ENCODE measurements around the gene DLGAP4. TPM values are rescaled to one million over a fixed set of nuclear protein-coding genes. Genes with fewer than 3 reads are reported as not detected.

DLGAP4 gene
- total RNA-seq, 3 donors from 2014 or later: 22.0 to 26.9 (median 24.0) TPM

DNA sequence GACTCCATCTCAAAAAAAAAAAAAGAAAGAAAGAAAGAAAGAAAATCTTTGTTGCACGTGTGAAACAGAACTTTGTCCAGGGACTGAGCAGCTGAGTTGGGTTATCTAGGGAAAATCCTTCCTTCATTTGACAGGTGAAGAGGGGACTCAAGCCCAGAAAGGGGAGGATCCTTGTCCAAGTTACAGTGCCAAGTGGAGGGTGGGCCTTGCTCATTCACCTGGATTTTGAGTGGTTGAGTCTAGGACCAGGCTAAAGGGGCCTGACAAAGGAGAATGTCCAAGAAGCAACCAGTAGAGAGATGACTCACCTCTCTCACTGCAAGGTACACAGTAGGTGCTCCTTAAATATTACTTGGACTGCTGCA is 269.9 kb downstream of the DLGAP4 start:
- H3K4me1 ChIP-seq: peaks cover 0 to 10% of the 10 kb centered on the region in 2 donors
- H3K36me3 ChIP-seq: no peaks in the 10 kb centered on the region
- intact Hi-C loops (cut with DNase I; ENCODE audit: low total_unique reads): no loop called here
- no peak for DNase-seq (ENCODE audit: low spot score in 2 of 2)
- H3K4me3 ChIP-seq: no peak overlapping the region
- TF ChIP-seq POLR2AphosphoS5 (IDR thresholded peaks at IDR 0.05): no peak
- no peak for TF ChIP-seq POLR2A (IDR thresholded peaks at IDR 0.05)
- TF ChIP-seq, protein P1, sequence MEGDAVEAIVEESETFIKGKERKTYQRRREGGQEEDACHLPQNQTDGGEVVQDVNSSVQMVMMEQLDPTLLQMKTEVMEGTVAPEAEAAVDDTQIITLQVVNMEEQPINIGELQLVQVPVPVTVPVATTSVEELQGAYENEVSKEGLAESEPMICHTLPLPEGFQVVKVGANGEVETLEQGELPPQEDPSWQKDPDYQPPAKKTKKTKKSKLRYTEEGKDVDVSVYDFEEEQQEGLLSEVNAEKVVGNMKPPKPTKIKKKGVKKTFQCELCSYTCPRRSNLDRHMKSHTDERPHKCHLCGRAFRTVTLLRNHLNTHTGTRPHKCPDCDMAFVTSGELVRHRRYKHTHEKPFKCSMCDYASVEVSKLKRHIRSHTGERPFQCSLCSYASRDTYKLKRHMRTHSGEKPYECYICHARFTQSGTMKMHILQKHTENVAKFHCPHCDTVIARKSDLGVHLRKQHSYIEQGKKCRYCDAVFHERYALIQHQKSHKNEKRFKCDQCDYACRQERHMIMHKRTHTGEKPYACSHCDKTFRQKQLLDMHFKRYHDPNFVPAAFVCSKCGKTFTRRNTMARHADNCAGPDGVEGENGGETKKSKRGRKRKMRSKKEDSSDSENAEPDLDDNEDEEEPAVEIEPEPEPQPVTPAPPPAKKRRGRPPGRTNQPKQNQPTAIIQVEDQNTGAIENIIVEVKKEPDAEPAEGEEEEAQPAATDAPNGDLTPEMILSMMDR (IDR thresholded peaks at IDR 0.05): no peak
- H3K27me3 ChIP-seq: no peaks in the 10 kb centered on the region
- H3K9me3 ChIP-seq: no peaks in the 10 kb centered on the region
- H3K27ac ChIP-seq: no peak overlapping the region

Other genes with a start within 250 kb of the DLGAP4 start
- 10 to 100 TPM; 37.0 to 66.4 (median 43.7) TPM for gene EPB41L1, start 151.6 kb upstream of the DLGAP4 start, total RNA-seq
- 10 to 100 TPM; 32.1 to 38.5 (median 36.5) TPM for gene AAR2, start 69.9 kb upstream of the DLGAP4 start, total RNA-seq
- gene MYL9, start 235.2 kb downstream of the DLGAP4 start, total RNA-seq: 100 to 1,000 TPM in 1 of 3 donors, 10 to 100 TPM in 2; 72.9 to 112 (median 91.8) TPM

Measured in breast epithelium (tissue), 4 donors.